Hepatocyte (in vitro differentiated cells): ENCODE results near the gene CRABP1.

Experiments
- EZH2 ChIP-seq: fragments of 200-600 bp; sonication (generic); IDR thresholded peaks from 2 replicates; pipeline ENCODE4 v1.6.1; 2016; ENCODE audit warnings: antibody characterized with exemption, mild to moderate bottlenecking, borderline replicate concordance
- EZH2phosphoT487 ChIP-seq: fragments of 200-600 bp; sonication (generic); IDR thresholded peaks from one replicate; pipeline ENCODE4 v1.6.1; 2018; ENCODE audit warnings: antibody characterized with exemption, mild to moderate bottlenecking, low read depth, moderate library complexity; ENCODE audit not compliant: unreplicated experiment, severe bottlenecking
- TF ChIP-seq, protein P1 (sequence below): fragments of 200-600 bp; sonication (generic); IDR thresholded peaks from 2 replicates; pipeline ENCODE4 v1.5.1; 2016; ENCODE audit warnings: antibody characterized with exemption, mild to moderate bottlenecking; ENCODE audit not compliant: poor library complexity

DNA sequence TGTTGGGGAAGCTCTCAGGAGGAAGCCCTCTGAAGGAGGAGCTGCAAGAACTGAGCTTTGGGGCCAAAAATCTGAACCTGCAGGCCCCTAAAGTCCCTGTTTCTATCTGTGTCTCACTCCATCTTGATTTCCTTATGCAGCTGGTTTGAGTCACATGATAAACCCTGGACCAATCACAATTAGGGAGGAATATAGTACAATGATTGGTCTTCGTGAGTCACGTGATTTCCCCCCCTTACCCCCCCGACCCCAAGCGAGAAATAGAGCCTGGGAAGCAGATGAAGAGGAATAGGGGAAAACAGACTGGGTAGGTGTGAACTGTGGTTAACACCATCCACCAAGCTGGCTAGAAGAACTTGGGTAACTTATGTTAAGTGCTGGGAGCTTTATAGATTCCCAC is 12.9 kb downstream of the CRABP1 start:
- no peak for TF ChIP-seq EZH2
- TF ChIP-seq, protein P1, sequence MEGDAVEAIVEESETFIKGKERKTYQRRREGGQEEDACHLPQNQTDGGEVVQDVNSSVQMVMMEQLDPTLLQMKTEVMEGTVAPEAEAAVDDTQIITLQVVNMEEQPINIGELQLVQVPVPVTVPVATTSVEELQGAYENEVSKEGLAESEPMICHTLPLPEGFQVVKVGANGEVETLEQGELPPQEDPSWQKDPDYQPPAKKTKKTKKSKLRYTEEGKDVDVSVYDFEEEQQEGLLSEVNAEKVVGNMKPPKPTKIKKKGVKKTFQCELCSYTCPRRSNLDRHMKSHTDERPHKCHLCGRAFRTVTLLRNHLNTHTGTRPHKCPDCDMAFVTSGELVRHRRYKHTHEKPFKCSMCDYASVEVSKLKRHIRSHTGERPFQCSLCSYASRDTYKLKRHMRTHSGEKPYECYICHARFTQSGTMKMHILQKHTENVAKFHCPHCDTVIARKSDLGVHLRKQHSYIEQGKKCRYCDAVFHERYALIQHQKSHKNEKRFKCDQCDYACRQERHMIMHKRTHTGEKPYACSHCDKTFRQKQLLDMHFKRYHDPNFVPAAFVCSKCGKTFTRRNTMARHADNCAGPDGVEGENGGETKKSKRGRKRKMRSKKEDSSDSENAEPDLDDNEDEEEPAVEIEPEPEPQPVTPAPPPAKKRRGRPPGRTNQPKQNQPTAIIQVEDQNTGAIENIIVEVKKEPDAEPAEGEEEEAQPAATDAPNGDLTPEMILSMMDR, result no peak
- no peak for TF ChIP-seq EZH2phosphoT487
